H9 (cell line): ENCODE data around the gene ZFPM1. TPM values are rescaled to one million over a fixed set of nuclear protein-coding genes. Genes with fewer than 3 reads are reported as not detected.

Source experiments
- DNase-seq: peaks from one replicate; pipeline ENCODE4 v3.0.0-alpha.2; 2017
- H2AFZ ChIP-seq: one replicate; pipeline ENCODE4 v1.6.1; 2013; ENCODE audit warnings: mild to moderate bottlenecking, low read length, control low read depth, moderate library complexity
- H2AK5ac ChIP-seq: 2 replicates; pipeline ENCODE4 v1.6.1; 2013; ENCODE audit warnings: low read length, control low read depth, mixed read lengths; ENCODE audit not compliant: insufficient read length
- H2BK120ac ChIP-seq: one replicate; pipeline ENCODE4 v1.6.1; 2013; ENCODE audit warnings: low read depth, mild to moderate bottlenecking, low read length, control low read depth, inconsistent platforms; ENCODE audit not compliant: poor library complexity, severe bottlenecking
- H2BK12ac ChIP-seq: 2 replicates; pipeline ENCODE4 v1.6.1; 2013; ENCODE audit warnings: low read length, control low read depth, mixed read lengths, low read depth; ENCODE audit not compliant: insufficient read length
- H2BK15ac ChIP-seq: 2 replicates; pipeline ENCODE4 v1.6.1; 2013; ENCODE audit warnings: low read depth, low read length, control low read depth
- H2BK20ac ChIP-seq: one replicate; pipeline ENCODE4 v1.6.1; 2013; ENCODE audit warnings: low read depth, mild to moderate bottlenecking, low read length, control low read depth, inconsistent platforms; ENCODE audit not compliant: poor library complexity, severe bottlenecking
- H2BK5ac ChIP-seq: 2 replicates; pipeline ENCODE4 v1.6.1; 2013; ENCODE audit warnings: low read length, control low read depth, mixed read lengths; ENCODE audit not compliant: insufficient read length
- H3K14ac ChIP-seq: 2 replicates; pipeline ENCODE4 v1.6.1; 2013; ENCODE audit warnings: low read length, control low read depth; ENCODE audit not compliant: insufficient read depth
- H3K18ac ChIP-seq: 2 replicates; pipeline ENCODE4 v1.6.1; 2013; ENCODE audit warnings: low read depth, mild to moderate bottlenecking, mixed read lengths, low read length, control low read depth; ENCODE audit not compliant: insufficient read length
- H3K23ac ChIP-seq: 2 replicates; pipeline ENCODE4 v1.6.1; 2013; ENCODE audit warnings: low read length, control low read depth, mixed read lengths, low read depth; ENCODE audit not compliant: insufficient read length
- H3K23me2 ChIP-seq: 2 replicates; pipeline ENCODE4 v1.6.1; 2013; ENCODE audit warnings: low read depth, mild to moderate bottlenecking, mixed read lengths, low read length, control low read depth; ENCODE audit not compliant: insufficient read length, poor library complexity, severe bottlenecking
- H3K27ac ChIP-seq: 2 replicates; pipeline ENCODE4 v1.5.1; 2013; ENCODE audit warnings: low read length, control low read depth, mixed read lengths, low read depth; ENCODE audit not compliant: insufficient read length
- H3K27me3 ChIP-seq: 2 replicates; pipeline ENCODE4 v1.6.1; 2013; ENCODE audit warnings: low read length, control low read depth, inconsistent platforms; ENCODE audit not compliant: insufficient read depth
- H3K4ac ChIP-seq: 2 replicates; pipeline ENCODE4 v1.6.1; 2013; ENCODE audit warnings: low read depth, mild to moderate bottlenecking, control low read depth, inconsistent platforms, low read length, moderate library complexity
- H3K4me1 ChIP-seq: 2 replicates; pipeline ENCODE4 v1.6.1; 2013; ENCODE audit warnings: low read length, control low read depth, inconsistent platforms; ENCODE audit not compliant: insufficient read depth
- H3K4me2 ChIP-seq: 2 replicates; pipeline ENCODE4 v1.6.1; 2013; ENCODE audit warnings: low read length, control low read depth, mixed read lengths; ENCODE audit not compliant: insufficient read length, insufficient read depth
- H3K56ac ChIP-seq: 2 replicates; pipeline ENCODE4 v1.6.1; 2013; ENCODE audit warnings: low read depth, mild to moderate bottlenecking, mixed read lengths, low read length, control low read depth; ENCODE audit not compliant: insufficient read length
- H3K79me1 ChIP-seq: 2 replicates; pipeline ENCODE4 v1.6.1; 2013; ENCODE audit warnings: low read depth, mild to moderate bottlenecking, moderate library complexity, low read length, control low read depth, inconsistent platforms; ENCODE audit not compliant: insufficient read depth, poor library complexity, severe bottlenecking
- H3K79me2 ChIP-seq: 2 replicates; pipeline ENCODE4 v1.6.1; 2013; ENCODE audit warnings: low read length, control low read depth, inconsistent platforms; ENCODE audit not compliant: insufficient read depth
- H3K9ac ChIP-seq: 2 replicates; pipeline ENCODE4 v1.6.1; 2013; ENCODE audit warnings: low read length, control low read depth, mixed read lengths; ENCODE audit not compliant: insufficient read length; ENCODE audit errors: extremely low read depth
- H3K9me3 ChIP-seq: one replicate; pipeline ENCODE4 v1.6.1; 2013; ENCODE audit warnings: low read depth, low read length, inconsistent platforms; ENCODE audit not compliant: control insufficient read depth
- H3T11ph ChIP-seq: one replicate; pipeline ENCODE4 v1.6.1; 2013; ENCODE audit warnings: mild to moderate bottlenecking, low read length, control low read depth, inconsistent platforms
- H4K20me1 ChIP-seq: one replicate; pipeline ENCODE4 v1.6.1; 2013; ENCODE audit not compliant: control insufficient read depth, insufficient read length, insufficient read depth
- H4K5ac ChIP-seq: 2 replicates; pipeline ENCODE4 v1.6.1; 2013; ENCODE audit warnings: low read depth, mild to moderate bottlenecking, mixed read lengths, low read length, control low read depth; ENCODE audit not compliant: insufficient read length
- H4K8ac ChIP-seq: replicated peaks from 2 replicates; pipeline ENCODE4 v1.6.1; 2013; ENCODE audit warnings: low read length, control low read depth, mixed read lengths, low read depth; ENCODE audit not compliant: insufficient read length
- H4K91ac ChIP-seq: 2 replicates; pipeline ENCODE4 v1.6.1; 2013; ENCODE audit warnings: low read depth, mild to moderate bottlenecking, moderate library complexity, mixed read lengths, low read length, control low read depth; ENCODE audit not compliant: insufficient read length
- H3K27ac Mint-ChIP-seq, 3 experiments: 2 replicates in 2 of 3; 3 replicates in 1 of 3; pipeline ENCODE4 v1.8.0; 2020 to 2021; ENCODE audit warnings: mixed read lengths in 3 of 3, mild to moderate bottlenecking in 1 of 3, moderate library complexity in 1 of 3
- H3K27me3 Mint-ChIP-seq: 2 replicates; pipeline ENCODE4 v1.8.0; 2021; ENCODE audit warnings: low read depth, mild to moderate bottlenecking, moderate library complexity, mixed read lengths
- H3K36me3 Mint-ChIP-seq, 3 experiments: 2 replicates in 2 of 3; 3 replicates in 1 of 3; pipeline ENCODE4 v1.8.0; 2020 to 2021; ENCODE audit warnings: low read depth in 3 of 3, mixed read lengths in 3 of 3; ENCODE audit not compliant: insufficient read depth in 1 of 3
- H3K4me1 Mint-ChIP-seq, 2 experiments: 2 replicates each; pipeline ENCODE4 v1.8.0; 2020; ENCODE audit warnings: mixed read lengths in 2 of 2
- H3K4me3 Mint-ChIP-seq, 2 experiments: 2 replicates in 1 of 2; 3 replicates in 1 of 2; pipeline ENCODE4 v1.8.0; 2020 to 2021; ENCODE audit warnings: mild to moderate bottlenecking in 2 of 2, mixed read lengths in 2 of 2, moderate library complexity in 1 of 2
- H3K9me3 Mint-ChIP-seq, 2 experiments: 2 replicates in 1 of 2; 3 replicates in 1 of 2; pipeline ENCODE4 v1.8.0; 2020; ENCODE audit warnings: mild to moderate bottlenecking in 2 of 2, mixed read lengths in 2 of 2, moderate library complexity in 1 of 2
- WGBS: extraction: QIAGEN DNeasy Blood & Tissue Kit; methylation state at CpG from one replicate; pipeline ENCODE4 v1.1.7; 2013; ENCODE audit warnings: missing lambda C conversion rate, low lambda C conversion rate, mixed read lengths; ENCODE audit not compliant: insufficient read length; ENCODE audit errors: extremely low coverage; 5-methylcytosine and 5-hydroxymethylcytosine counted together
- total RNA-seq: library from RNA; stranded (reverse); gene quantifications from 2 replicates; pipeline ENCODE4 v1.2.1, GENCODE V29; 2021
- TF ChIP-seq, protein P1 (sequence below): fragments of 200-600 bp; sonication (generic); conservative IDR thresholded peaks from 3 replicates; pipeline ENCODE4 v1.8.0; 2021; ENCODE audit warnings: antibody characterized with exemption, mild to moderate bottlenecking

ZFPM1 gene
- total RNA-seq, 1 experiment from 2014 or later, result 3.6 TPM

- no peaks in the 10 kb centered on the region for H3K9me3 Mint-ChIP-seq
- Histone ChIP-seq H3K4me2 (no peak overlapping the region), H2BK20ac (no peak overlapping the region), H3K4me1 (no peaks in the 10 kb centered on the region), H4K20me1 (no peaks in the 10 kb centered on the region), H4K8ac (no peak overlapping the region), H3K79me2 (no peaks in the 10 kb centered on the region), H3K9ac (no peak overlapping the region), H4K5ac (no peak overlapping the region), H3K27me3 (no peaks in the 10 kb centered on the region), H2BK5ac (no peak overlapping the region), H2BK15ac (no peak overlapping the region), H3K18ac (no peak overlapping the region), H2BK120ac (no peak overlapping the region), H3K23me2 (peaks cover 2% of the 10 kb centered on the region), H2AFZ (no peak overlapping the region), H2BK12ac (no peak overlapping the region), H3K23ac (no peak overlapping the region), H3K79me1 (no peaks in the 10 kb centered on the region), H3K14ac (no peak overlapping the region), H3K4ac (no peak overlapping the region), H3K9me3 (no peaks in the 10 kb centered on the region), H3K27ac (no peak overlapping the region), H3T11ph (no peak overlapping the region), H3K56ac (no peak overlapping the region), H2AK5ac (no peak overlapping the region), H4K91ac (no peak overlapping the region)
- no CpG with 5 or more reads among the region's 22 CpGs for WGBS
- no peaks in the 10 kb centered on the region for H3K4me1 Mint-ChIP-seq
- H3K27me3 Mint-ChIP-seq, result peaks cover 2% of the 10 kb centered on the region
- TF ChIP-seq, protein P1, sequence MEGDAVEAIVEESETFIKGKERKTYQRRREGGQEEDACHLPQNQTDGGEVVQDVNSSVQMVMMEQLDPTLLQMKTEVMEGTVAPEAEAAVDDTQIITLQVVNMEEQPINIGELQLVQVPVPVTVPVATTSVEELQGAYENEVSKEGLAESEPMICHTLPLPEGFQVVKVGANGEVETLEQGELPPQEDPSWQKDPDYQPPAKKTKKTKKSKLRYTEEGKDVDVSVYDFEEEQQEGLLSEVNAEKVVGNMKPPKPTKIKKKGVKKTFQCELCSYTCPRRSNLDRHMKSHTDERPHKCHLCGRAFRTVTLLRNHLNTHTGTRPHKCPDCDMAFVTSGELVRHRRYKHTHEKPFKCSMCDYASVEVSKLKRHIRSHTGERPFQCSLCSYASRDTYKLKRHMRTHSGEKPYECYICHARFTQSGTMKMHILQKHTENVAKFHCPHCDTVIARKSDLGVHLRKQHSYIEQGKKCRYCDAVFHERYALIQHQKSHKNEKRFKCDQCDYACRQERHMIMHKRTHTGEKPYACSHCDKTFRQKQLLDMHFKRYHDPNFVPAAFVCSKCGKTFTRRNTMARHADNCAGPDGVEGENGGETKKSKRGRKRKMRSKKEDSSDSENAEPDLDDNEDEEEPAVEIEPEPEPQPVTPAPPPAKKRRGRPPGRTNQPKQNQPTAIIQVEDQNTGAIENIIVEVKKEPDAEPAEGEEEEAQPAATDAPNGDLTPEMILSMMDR, result no peak
- DNase-seq, result no peak
- H3K27ac Mint-ChIP-seq, result no peak overlapping the region
- H3K36me3 Mint-ChIP-seq, result no peaks in the 10 kb centered on the region
- no peak overlapping the region for H3K4me3 Mint-ChIP-seq
Observed at GRCh38 chr16:88432174-88432573, 20.9 kb upstream of the ZFPM1 start.
